ENCODE data around the gene TMEFF1.
A peak's percentile ranks its signal among the peaks of the same experiment; 100 is the strongest.
"Not testable (repeated sequence)": the region's sequence is repeated elsewhere in the genome, so short reads cannot be mapped to it uniquely, and the experiment has no call there.

TMEFF1 gene

GRCh38 chr9:100488177-100488576, 15.2 kb downstream of the TMEFF1 start:
- no peak for DNase-seq (ENCODE audit: low read depth in 2 of 2, low spot score in 1 of 2)

GRCh38 chr9:100489836-100490235, 16.9 kb downstream of the TMEFF1 start:
- no peak for DNase-seq (ENCODE audit: low read depth in 2 of 2, low spot score in 1 of 2)

GRCh38 chr9:100492952-100493351, 20.0 kb downstream of the TMEFF1 start:
- DNase-seq (ENCODE audit: low read depth in 2 of 2, low spot score in 1 of 2) = no peak

- no peak for DNase-seq (ENCODE audit: low read depth in 2 of 2, low spot score in 1 of 2)
Observed at GRCh38 chr9:100498592-100498991, 25.6 kb downstream of the TMEFF1 start.

- DNase-seq (ENCODE audit: low read depth in 2 of 2, low spot score in 1 of 2) = no peak
Observed at GRCh38 chr9:100499460-100499859, 26.5 kb downstream of the TMEFF1 start.

- DNase-seq (ENCODE audit: low read depth in 2 of 2, low spot score in 1 of 2) = no peak
Observed at GRCh38 chr9:100499866-100500265, 26.9 kb downstream of the TMEFF1 start.

GRCh38 chr9:100505564-100506159, 32.7 kb downstream of the TMEFF1 start:
- DNase-seq (ENCODE audit: low read depth in 2 of 2, low spot score in 1 of 2) = peak in 1 of 2 donors; percentile 35

- DNase-seq (ENCODE audit: low read depth in 2 of 2, low spot score in 1 of 2) = not testable (repeated sequence)
Observed at GRCh38 chr9:100507350-100507749, 34.4 kb downstream of the TMEFF1 start.

GRCh38 chr9:100511205-100511604, 38.3 kb downstream of the TMEFF1 start:
- no peak for DNase-seq (ENCODE audit: low read depth in 2 of 2, low spot score in 1 of 2)

GRCh38 chr9:100515578-100516494, 42.9 kb downstream of the TMEFF1 start:
- DNase-seq (ENCODE audit: low read depth in 2 of 2, low spot score in 1 of 2) = no peak

- no peak for DNase-seq (ENCODE audit: low read depth in 2 of 2, low spot score in 1 of 2)
Observed at GRCh38 chr9:100521282-100521681, 48.3 kb downstream of the TMEFF1 start.

GRCh38 chr9:100525563-100525962, 52.6 kb downstream of the TMEFF1 start:
- no peak for DNase-seq (ENCODE audit: low read depth in 2 of 2, low spot score in 1 of 2)

GRCh38 chr9:100527180-100527794, 54.3 kb downstream of the TMEFF1 start:
- DNase-seq (ENCODE audit: low read depth in 2 of 2, low spot score in 1 of 2) = not testable (repeated sequence)

GRCh38 chr9:100534401-100534800, 61.5 kb downstream of the TMEFF1 start:
- no peak for DNase-seq (ENCODE audit: low read depth in 2 of 2, low spot score in 1 of 2)

GRCh38 chr9:100540327-100540726, 67.4 kb downstream of the TMEFF1 start:
- no peak for DNase-seq (ENCODE audit: low read depth in 2 of 2, low spot score in 1 of 2)

GRCh38 chr9:100549048-100549447, 76.1 kb downstream of the TMEFF1 start:
- no peak for DNase-seq (ENCODE audit: low read depth in 2 of 2, low spot score in 1 of 2)

GRCh38 chr9:100554935-100555401, 82.0 kb downstream of the TMEFF1 start:
- DNase-seq (ENCODE audit: low read depth in 2 of 2, low spot score in 1 of 2) = no peak

GRCh38 chr9:100555471-100555870, 82.5 kb downstream of the TMEFF1 start:
- DNase-seq (ENCODE audit: low read depth in 2 of 2, low spot score in 1 of 2) = no peak

- no peak for DNase-seq (ENCODE audit: low read depth in 2 of 2, low spot score in 1 of 2)
Observed at GRCh38 chr9:100557053-100557452, 84.1 kb downstream of the TMEFF1 start.

- no peak for DNase-seq (ENCODE audit: low read depth in 2 of 2, low spot score in 1 of 2)
Observed at GRCh38 chr9:100561256-100561655, 88.3 kb downstream of the TMEFF1 start.

GRCh38 chr9:100567856-100568255, 94.9 kb downstream of the TMEFF1 start:
- DNase-seq (ENCODE audit: low read depth in 2 of 2, low spot score in 1 of 2) = no peak
